GM06990 (cell line): ENCODE results near the gene AIRE.
"Not testable (repeated sequence)": the region's sequence is repeated elsewhere in the genome, so short reads cannot be mapped to it uniquely, and the experiment has no call there.

Experiments
- DNase-seq: peaks from one replicate; pipeline ENCODE4 v3.0.0-alpha.2; 2011; ENCODE audit not compliant: insufficient read length; ENCODE audit errors: extremely low read depth
- H3K27me3 ChIP-seq: replicated peaks from 2 replicates; pipeline ENCODE4 v1.6.0; 2011; ENCODE audit warnings: low read length; ENCODE audit not compliant: control insufficient read depth, insufficient read depth
- H3K36me3 ChIP-seq: 2 replicates; pipeline ENCODE4 v1.5.1; 2011; ENCODE audit warnings: low read length; ENCODE audit not compliant: control insufficient read depth, insufficient read depth
- H3K4me3 ChIP-seq: replicated peaks from 2 replicates; pipeline ENCODE4 v1.5.1; 2011; ENCODE audit warnings: low read depth, mild to moderate bottlenecking, control low read depth, low read length
- TF ChIP-seq, protein P1 (sequence below): IDR thresholded peaks from 2 replicates; pipeline ENCODE4 v1.5.1; 2011; ENCODE audit warnings: low read length, control low read depth, mild to moderate bottlenecking, inconsistent platforms; ENCODE audit not compliant: insufficient read depth, poor library complexity, severe bottlenecking

AIRE gene

DNA sequence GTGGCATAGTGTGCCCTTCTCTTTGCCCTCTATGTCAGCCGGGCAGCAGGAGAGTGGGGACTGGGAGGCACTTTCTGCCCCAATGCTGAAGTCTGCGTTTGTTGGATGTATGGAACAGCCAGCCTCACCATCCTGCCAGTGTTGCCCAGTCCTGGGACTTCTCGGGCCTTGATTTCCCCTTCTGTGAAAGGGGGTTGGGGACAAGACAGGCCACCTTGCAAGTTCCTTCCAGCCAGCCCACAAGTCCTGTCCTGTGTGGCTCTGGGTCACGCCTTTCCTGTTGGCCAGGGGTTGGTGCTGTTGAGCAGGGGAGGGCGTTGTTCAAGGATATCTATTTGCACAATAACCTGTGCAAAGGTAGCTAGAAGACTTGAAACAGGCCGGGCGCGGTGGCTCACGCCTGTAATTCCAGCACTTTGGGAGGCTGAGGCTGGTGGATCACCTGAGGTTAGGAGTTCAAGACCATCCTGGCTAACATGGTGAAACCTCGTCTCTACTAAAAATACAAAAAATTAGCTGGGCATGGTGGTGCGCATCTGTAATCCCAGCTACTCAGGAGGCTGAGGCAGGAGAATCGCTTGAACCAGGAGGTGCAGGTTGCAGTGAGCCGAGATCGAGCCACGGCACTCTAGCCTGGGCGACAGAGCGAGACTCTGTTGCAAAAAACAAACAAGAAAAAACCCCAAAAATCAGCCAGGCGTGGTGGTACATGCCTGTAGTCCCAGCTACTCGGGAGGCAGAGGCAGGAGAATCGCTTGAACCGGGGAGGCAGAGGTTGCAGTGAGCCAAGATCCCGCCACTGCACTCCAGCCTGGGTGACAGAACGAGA, 17.1 kb downstream of the AIRE start:
- H3K27me3 ChIP-seq, DNase-seq: not testable (repeated sequence)
- TF ChIP-seq, protein P1, sequence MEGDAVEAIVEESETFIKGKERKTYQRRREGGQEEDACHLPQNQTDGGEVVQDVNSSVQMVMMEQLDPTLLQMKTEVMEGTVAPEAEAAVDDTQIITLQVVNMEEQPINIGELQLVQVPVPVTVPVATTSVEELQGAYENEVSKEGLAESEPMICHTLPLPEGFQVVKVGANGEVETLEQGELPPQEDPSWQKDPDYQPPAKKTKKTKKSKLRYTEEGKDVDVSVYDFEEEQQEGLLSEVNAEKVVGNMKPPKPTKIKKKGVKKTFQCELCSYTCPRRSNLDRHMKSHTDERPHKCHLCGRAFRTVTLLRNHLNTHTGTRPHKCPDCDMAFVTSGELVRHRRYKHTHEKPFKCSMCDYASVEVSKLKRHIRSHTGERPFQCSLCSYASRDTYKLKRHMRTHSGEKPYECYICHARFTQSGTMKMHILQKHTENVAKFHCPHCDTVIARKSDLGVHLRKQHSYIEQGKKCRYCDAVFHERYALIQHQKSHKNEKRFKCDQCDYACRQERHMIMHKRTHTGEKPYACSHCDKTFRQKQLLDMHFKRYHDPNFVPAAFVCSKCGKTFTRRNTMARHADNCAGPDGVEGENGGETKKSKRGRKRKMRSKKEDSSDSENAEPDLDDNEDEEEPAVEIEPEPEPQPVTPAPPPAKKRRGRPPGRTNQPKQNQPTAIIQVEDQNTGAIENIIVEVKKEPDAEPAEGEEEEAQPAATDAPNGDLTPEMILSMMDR = peak; percentile 45
- Histone ChIP-seq H3K36me3 (peaks cover 18% of the 10 kb centered on the region), H3K4me3 (peak overlapping the region; percentile 4)

DNA sequence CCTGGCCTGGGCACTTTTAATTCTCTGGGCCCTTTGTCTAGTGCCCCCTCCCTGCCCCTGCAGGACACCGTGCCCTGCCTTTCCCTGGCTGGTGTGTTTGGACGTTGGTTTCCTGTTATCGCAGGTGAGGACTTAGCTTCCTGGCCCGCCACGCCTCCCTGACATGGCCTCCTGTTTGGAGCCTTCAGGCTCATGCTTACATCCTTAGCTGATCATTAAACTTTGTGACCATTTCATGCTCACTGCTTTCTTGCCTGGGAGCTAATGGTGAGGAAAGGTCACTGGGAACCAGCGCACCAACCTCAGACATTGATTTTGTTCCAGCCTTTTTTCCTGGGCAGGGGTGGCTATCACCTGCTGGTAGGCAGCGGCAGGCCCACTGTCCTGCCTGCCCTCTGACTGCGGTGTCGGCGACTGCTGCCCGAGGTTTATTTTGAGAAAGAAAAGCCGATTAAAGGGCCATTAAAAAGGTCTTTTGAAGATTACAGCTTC, 17.9 kb downstream of the AIRE start:
- DNase-seq = no peak
- no peaks in the 10 kb centered on the region for H3K27me3 ChIP-seq
- TF ChIP-seq, protein P1 = no peak
- peaks cover 18% of the 10 kb centered on the region for H3K36me3 ChIP-seq
- H3K4me3 ChIP-seq = no peak overlapping the region

DNA sequence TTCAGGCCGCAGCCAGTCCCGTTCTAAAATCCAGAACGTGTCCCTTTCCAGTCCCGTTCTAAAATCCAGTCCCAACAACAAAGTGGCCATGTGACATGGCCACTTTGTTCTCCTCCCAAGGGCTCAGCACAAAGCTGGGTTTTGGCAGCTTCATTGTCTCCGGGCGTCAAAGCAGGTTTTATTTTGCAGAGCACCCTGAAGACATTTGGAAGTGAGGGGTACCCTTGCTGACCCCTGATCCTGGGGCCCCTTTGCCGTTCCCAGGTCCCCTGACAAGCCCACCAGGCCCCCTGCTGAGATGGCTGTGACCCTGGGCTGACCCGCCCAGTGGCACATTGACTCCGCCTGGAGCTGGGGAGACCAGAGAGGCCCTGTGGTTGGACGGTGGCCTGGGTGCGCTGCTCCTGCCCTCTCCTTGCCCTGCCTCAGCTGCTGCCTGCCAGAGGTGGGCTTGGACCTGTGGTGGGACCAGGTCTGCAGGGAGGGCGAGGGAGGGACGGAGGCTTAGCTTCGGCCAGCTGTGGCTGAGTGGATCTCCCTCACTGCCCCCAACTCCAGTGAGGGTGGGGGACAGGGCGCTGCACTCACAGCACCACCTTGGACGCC, 18.4 kb downstream of the AIRE start:
- no peaks in the 10 kb centered on the region for H3K27me3 ChIP-seq
- TF ChIP-seq, protein P1 = no peak
- no peak for DNase-seq
- no peak overlapping the region for H3K4me3 ChIP-seq
- H3K36me3 ChIP-seq = peaks cover 21% of the 10 kb centered on the region

DNA sequence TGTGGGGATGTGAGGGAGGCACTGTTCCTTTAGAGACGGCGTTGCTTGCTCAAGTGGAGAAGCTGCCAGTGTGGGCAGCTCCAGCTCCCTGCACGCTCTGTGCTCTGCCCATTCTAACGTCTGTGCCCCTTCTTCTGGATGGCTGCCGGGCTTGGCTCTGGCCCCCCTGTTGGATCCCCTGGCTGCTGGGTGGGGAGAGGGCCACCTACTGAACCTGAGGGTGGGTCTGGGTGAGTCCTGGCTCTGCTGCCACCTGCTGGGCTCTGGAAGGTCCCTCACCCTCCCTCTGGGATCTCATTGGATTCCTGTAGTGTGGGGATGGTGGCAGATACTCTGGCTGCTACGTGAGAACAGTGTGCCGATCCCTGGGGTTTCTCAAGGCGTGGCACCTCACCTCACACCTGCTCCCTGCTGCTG, 19.2 kb downstream of the AIRE start:
- TF ChIP-seq, protein P1 = peak; percentile 62
- Histone ChIP-seq H3K36me3 (peaks cover 25% of the 10 kb centered on the region), H3K4me3 (no peak overlapping the region), H3K27me3 (no peaks in the 10 kb centered on the region)
- DNase-seq = no peak

DNA sequence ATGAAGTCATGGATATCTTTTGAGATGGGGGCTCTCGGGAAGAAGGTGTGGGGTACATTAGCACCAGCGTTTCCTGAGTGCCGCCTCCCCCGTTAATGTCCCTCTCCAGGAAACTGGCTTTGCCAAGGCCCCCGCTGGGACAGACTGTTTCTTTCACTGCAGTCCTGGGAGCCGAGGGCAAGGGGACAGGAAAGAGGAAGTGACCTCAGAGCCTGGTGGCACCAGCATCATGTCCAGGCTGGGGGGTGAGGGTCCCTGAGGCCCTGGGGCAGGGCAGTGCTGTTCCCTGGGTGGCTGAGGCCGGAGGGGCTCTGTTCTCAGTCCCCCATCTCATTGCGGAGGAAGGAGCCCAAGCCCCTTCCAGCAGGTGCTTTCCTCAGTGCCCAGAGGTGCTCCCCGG, 20.0 kb downstream of the AIRE start:
- DNase-seq = no peak
- H3K27me3 ChIP-seq = no peaks in the 10 kb centered on the region
- peaks cover 28% of the 10 kb centered on the region for H3K36me3 ChIP-seq
- no peak overlapping the region for H3K4me3 ChIP-seq
- TF ChIP-seq, protein P1 = no peak
